Cardiac muscle cell (in vitro differentiated cells and primary cell): Measurements from ENCODE around the gene RS1. TPM values are rescaled to one million over a fixed set of nuclear protein-coding genes. Genes with fewer than 3 reads are reported as not detected.

Experiments
- DNase-seq, 2 donors: peaks; one replicate each; pipeline versions ENCODE4 v3.0.0 to v3.0.0-alpha.2; 2010 to 2017; ENCODE audit warnings: low read depth in 1 of 2, low spot score in 1 of 2
- H3K27ac ChIP-seq: fragments of 200-600 bp; sonication (generic); 2 replicates; pipeline ENCODE4 v1.5.1; 2016
- H3K27me3 ChIP-seq: fragments of 200-600 bp; sonication (generic); 2 replicates; pipeline ENCODE4 v1.6.0; 2016; ENCODE audit warnings: control low read depth
- H3K36me3 ChIP-seq: fragments of 200-600 bp; sonication (generic); 2 replicates; pipeline ENCODE4 v1.5.1; 2016; ENCODE audit warnings: control low read depth
- H3K4me1 ChIP-seq: fragments of 200-600 bp; sonication (generic); 2 replicates; pipeline ENCODE4 v1.8.1; 2017; ENCODE audit warnings: low read depth, mild to moderate bottlenecking, mixed run types
- H3K4me3 ChIP-seq: fragments of 200-600 bp; sonication (generic); 2 replicates; pipeline ENCODE4 v1.5.1; 2016; ENCODE audit warnings: mild to moderate bottlenecking
- H3K9me3 ChIP-seq: fragments of 200-600 bp; sonication (generic); 2 replicates; pipeline ENCODE4 v1.5.1; 2017; ENCODE audit warnings: low read depth, mild to moderate bottlenecking, control low read depth
- CTCF ChIP-seq: IDR thresholded peaks from 2 replicates; pipeline ENCODE4 v1.5.1; 2012; ENCODE audit warnings: low read depth, mild to moderate bottlenecking, low read length
- polyA plus RNA-seq: library from polyadenylated mRNA; unstranded; fragments of >200 nt; fragmentation: Nextera tagmentation; extraction: Ambion mirVana; gene quantifications from 2 replicates; pipeline ENCODE4 v1.2.1, GENCODE V29; 2016
- total RNA-seq: library from RNA; depleted of rRNA; stranded (reverse); fragments of >200 nt; gene quantifications from 2 replicates; pipeline ENCODE4 v1.2.3, GENCODE V29; 2016

RS1 gene
- total and polyA plus RNA-seq, 2 experiments from 2014 or later: not detected

- Histone ChIP-seq H3K4me1 (no peaks in the 10 kb centered on the region), H3K9me3 (no peaks in the 10 kb centered on the region), H3K36me3 (no peaks in the 10 kb centered on the region), H3K4me3 (no peak overlapping the region), H3K27me3 (no peaks in the 10 kb centered on the region), H3K27ac (no peak overlapping the region)
- peak; percentile 14 to 32 for DNase-seq
- peak; percentile 33 for TF ChIP-seq CTCF
Measured at GRCh38 chrX:18676470-18676869, 4.6 kb upstream of the RS1 start.

- Histone ChIP-seq H3K27me3 (no peaks in the 10 kb centered on the region), H3K9me3 (no peaks in the 10 kb centered on the region), H3K27ac (no peak overlapping the region), H3K36me3 (no peaks in the 10 kb centered on the region), H3K4me1 (no peaks in the 10 kb centered on the region), H3K4me3 (no peak overlapping the region)
- no peak for TF ChIP-seq CTCF
- no peak for DNase-seq
Measured at GRCh38 chrX:18676050-18676449, 4.1 kb upstream of the RS1 start.

GRCh38 chrX:18674788-18675735 is 3.2 kb upstream of the RS1 start:
- H3K4me3 ChIP-seq: peak overlapping the region; percentile 84
- H3K4me1 ChIP-seq: no peaks in the 10 kb centered on the region
- no peaks in the 10 kb centered on the region for H3K27me3 ChIP-seq
- no peak for TF ChIP-seq CTCF
- no peaks in the 10 kb centered on the region for H3K9me3 ChIP-seq
- DNase-seq: peak; percentile 72 to 76
- peak overlapping the region; percentile 54 for H3K27ac ChIP-seq
- H3K36me3 ChIP-seq: no peaks in the 10 kb centered on the region

- H3K9me3 ChIP-seq: no peaks in the 10 kb centered on the region
- H3K27ac ChIP-seq: no peak overlapping the region
- H3K4me1 ChIP-seq: no peaks in the 10 kb centered on the region
- no peak for DNase-seq
- TF ChIP-seq CTCF: no peak
- peak overlapping the region; percentile 84 for H3K4me3 ChIP-seq
- H3K36me3 ChIP-seq: no peaks in the 10 kb centered on the region
- H3K27me3 ChIP-seq: no peaks in the 10 kb centered on the region
Measured at GRCh38 chrX:18674417-18674787, 2.5 kb upstream of the RS1 start.

DNA sequence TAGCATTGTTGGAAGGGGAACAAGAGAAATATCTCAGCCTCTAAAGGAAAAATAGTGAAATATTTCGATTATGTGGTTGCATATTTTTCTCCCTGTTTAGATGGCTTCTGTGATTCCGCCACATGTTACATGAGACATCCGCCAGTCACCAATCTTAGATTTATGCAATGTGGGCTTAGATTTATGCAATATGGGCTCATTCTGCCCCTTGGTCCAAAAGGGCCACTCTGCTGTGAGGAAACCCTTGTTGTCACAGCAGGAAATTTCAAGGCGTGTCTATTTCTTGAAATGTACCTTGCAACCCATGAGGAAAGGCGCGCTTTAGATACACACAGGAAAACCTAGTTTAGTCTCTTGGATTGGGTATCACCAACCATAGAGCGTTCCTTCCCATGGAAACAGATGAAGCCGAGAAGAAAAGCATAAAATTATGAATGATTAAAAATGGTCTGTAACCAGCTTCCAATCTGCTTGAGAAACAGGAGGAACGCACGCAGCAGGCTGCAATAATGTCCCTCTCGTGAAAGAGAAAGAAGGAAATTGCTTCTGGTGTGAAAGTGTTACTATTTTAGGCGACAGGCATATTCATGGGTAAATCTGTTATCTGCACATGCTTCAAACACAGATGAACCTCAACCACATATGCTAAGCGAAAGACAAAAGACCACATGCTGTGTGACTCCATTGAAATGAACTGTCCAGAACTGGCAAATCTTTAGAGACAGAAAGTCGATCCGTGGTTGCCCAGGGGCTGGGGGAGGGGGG is 3.7 kb downstream of the RS1 start:
- no peaks in the 10 kb centered on the region for H3K4me1 ChIP-seq
- TF ChIP-seq CTCF: no peak
- no peak overlapping the region for H3K27ac ChIP-seq
- H3K4me3 ChIP-seq: no peak overlapping the region
- H3K27me3 ChIP-seq: no peaks in the 10 kb centered on the region
- no peak for DNase-seq
- H3K9me3 ChIP-seq: no peaks in the 10 kb centered on the region
- H3K36me3 ChIP-seq: no peaks in the 10 kb centered on the region
